ENCODE data around the gene DSCAML1. TPM values are rescaled to one million over a fixed set of nuclear protein-coding genes. Genes with fewer than 3 reads are reported as not detected.

Gene DSCAML1
- total and polyA plus RNA-seq, 9 of the 15 experiments (the other 6 are each of a cell fraction or from before 2014, with no cell fraction given): not detected

DNA sequence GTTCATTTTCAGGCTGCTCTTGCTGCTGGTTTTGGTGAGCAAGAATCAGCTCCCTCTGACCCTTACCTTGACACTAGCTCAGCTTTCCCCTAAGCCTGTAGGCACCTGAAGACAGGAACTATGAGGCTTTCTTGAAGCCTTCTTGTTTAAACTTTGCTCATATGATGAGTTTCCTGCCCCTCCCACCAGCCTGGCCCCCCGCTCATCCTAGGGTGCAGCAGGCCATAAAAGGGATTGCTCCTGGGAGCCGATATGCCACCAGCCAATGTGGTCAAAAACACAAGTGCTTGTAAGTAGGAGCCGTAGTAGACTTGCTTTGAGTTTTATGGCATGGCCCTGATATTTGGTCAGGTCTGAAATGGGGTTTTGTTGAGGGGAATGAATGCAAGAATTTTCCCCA is 164.7 kb downstream of the DSCAML1 start:
- H3K27me3 ChIP-seq (ENCODE audit: control insufficient read depth in 2 of 2, insufficient read depth in 2 of 2, low read length in 2 of 2): peaks cover 25 to 80% of the 10 kb centered on the region in 2 experiments
- in situ Hi-C loops (cut with MboI): no loop called here
- H3K4me1 ChIP-seq (replicated peaks in 1 of 2; ENCODE audit: control insufficient read depth in 2 of 2, insufficient read depth in 2 of 2, low read length in 2 of 2): no peaks in the 10 kb centered on the region
- WGBS (ENCODE audit: insufficient coverage, low coverage, missing lambda C conversion rate): 7% methylated on average over 3 of the region's 3 CpGs
- no TSS peak for BruUV-seq (replicated peaks)
- no peak overlapping the region for H3K27ac ChIP-seq (ENCODE audit: extremely low read depth, low read depth, low read length)
- TF ChIP-seq ZNF318 (IDR thresholded peaks at IDR 0.05; ENCODE audit: borderline replicate concordance in 1 of 2, low read depth in 1 of 2) (no peak), MLX (CRISPR knock-in tag; conservative IDR thresholded peaks at IDR 0.05) (no peak)
- no peak overlapping the region for H3K4me3 ChIP-seq
- H3K79me2 ChIP-seq (ENCODE audit: control insufficient read depth, insufficient read depth, low read length): no peaks in the 10 kb centered on the region
- no peak for DNase-seq (ENCODE audit: extremely low read depth in 1 of 4, low spot score in 3 of 4)
- FAIRE-seq: no peak
- peaks cover 10% of the 10 kb centered on the region for H4K20me1 ChIP-seq (replicated peaks; ENCODE audit: control insufficient read depth, insufficient read depth, low read length)
- ATAC-seq: no peak
- H2AFZ ChIP-seq (ENCODE audit: low read depth, low read length): no peak overlapping the region
- no peak overlapping the region for H3K9ac ChIP-seq (ENCODE audit: insufficient read depth in 1 of 2, low read depth in 2 of 2, low read length in 2 of 2)
- no peaks in the 10 kb centered on the region for H3K9me1 ChIP-seq (ENCODE audit: control insufficient read depth, insufficient read depth, low read length)
- no peak overlapping the region for H3K4me2 ChIP-seq (ENCODE audit: insufficient read depth, low read length)
- POLR2A ChIA-PET: interaction anchor here (1.3 kb wide), 1 partner anchor 17 kb away, joined by 3 read pairs; no protein-coding TSS in a partner anchor
- intact Hi-C loops (cut with micrococcal nuclease): no loop called here
- H3K36me3 ChIP-seq (ENCODE audit: control insufficient read depth, insufficient read depth, low read length): no peaks in the 10 kb centered on the region
- H3K9me3 ChIP-seq (replicated peaks; ENCODE audit: control insufficient read depth, insufficient read depth, low read depth, low read length): no peaks in the 10 kb centered on the region
- CTCF ChIA-PET (ENCODE audit: low intra/inter-chr PET ratio): no interaction called here

All from K562 (cell line).